ENCODE measurements around the gene UBAC2. TPM values are rescaled to one million over a fixed set of nuclear protein-coding genes. Genes with fewer than 3 reads are reported as not detected.

UBAC2 gene
- total RNA-seq, 1 donor: 45.3 TPM

- no peak for TF ChIP-seq CTCF (IDR thresholded peaks at IDR 0.05; ENCODE audit: insufficient read depth, low read depth, low read length)
- no peak overlapping the region for H3K4me3 ChIP-seq (ENCODE audit: low read depth, low read length)
- no peak for DNase-seq (ENCODE audit: low read depth)
Measured at GRCh38 chr13:99353246-99353600, 152.6 kb downstream of the UBAC2 start.

GRCh38 chr13:99353836-99354235 lies 153.2 kb downstream of the UBAC2 start:
- no peak overlapping the region for H3K4me3 ChIP-seq (ENCODE audit: low read depth, low read length)
- no peak for TF ChIP-seq CTCF (IDR thresholded peaks at IDR 0.05; ENCODE audit: insufficient read depth, low read depth, low read length)
- peak; percentile 50 for DNase-seq (ENCODE audit: low read depth)

- no peak for TF ChIP-seq CTCF (IDR thresholded peaks at IDR 0.05; ENCODE audit: insufficient read depth, low read depth, low read length)
- H3K4me3 ChIP-seq (ENCODE audit: low read depth, low read length): no peak overlapping the region
- DNase-seq (ENCODE audit: low read depth): no peak
Measured at GRCh38 chr13:99354371-99354951, 153.8 kb downstream of the UBAC2 start.

- TF ChIP-seq CTCF (IDR thresholded peaks at IDR 0.05; ENCODE audit: insufficient read depth, low read depth, low read length): no peak
- H3K4me3 ChIP-seq (ENCODE audit: low read depth, low read length): no peak overlapping the region
- DNase-seq (ENCODE audit: low read depth): no peak
Measured at GRCh38 chr13:99355267-99356011, 154.8 kb downstream of the UBAC2 start.

GRCh38 chr13:99356012-99356261 lies 155.3 kb downstream of the UBAC2 start:
- peak overlapping the region; percentile 22 for H3K4me3 ChIP-seq (ENCODE audit: low read depth, low read length)
- no peak for TF ChIP-seq CTCF (IDR thresholded peaks at IDR 0.05; ENCODE audit: insufficient read depth, low read depth, low read length)
- DNase-seq (ENCODE audit: low read depth): no peak

GRCh38 chr13:99356262-99357091 lies 155.8 kb downstream of the UBAC2 start:
- peak overlapping the region; percentile 22 for H3K4me3 ChIP-seq (ENCODE audit: low read depth, low read length)
- peak; percentile 91 for DNase-seq (ENCODE audit: low read depth)
- TF ChIP-seq CTCF (IDR thresholded peaks at IDR 0.05; ENCODE audit: insufficient read depth, low read depth, low read length): no peak

Measured in fibroblast of villous mesenchyme (primary cell).